ENCODE results near the gene VPS26A. TPM values are rescaled to one million over a fixed set of nuclear protein-coding genes. Genes with fewer than 3 reads are reported as not detected.

VPS26A gene
- total RNA-seq, 2 donors from 2014 or later = 38.8 to 54.8 TPM

DNA sequence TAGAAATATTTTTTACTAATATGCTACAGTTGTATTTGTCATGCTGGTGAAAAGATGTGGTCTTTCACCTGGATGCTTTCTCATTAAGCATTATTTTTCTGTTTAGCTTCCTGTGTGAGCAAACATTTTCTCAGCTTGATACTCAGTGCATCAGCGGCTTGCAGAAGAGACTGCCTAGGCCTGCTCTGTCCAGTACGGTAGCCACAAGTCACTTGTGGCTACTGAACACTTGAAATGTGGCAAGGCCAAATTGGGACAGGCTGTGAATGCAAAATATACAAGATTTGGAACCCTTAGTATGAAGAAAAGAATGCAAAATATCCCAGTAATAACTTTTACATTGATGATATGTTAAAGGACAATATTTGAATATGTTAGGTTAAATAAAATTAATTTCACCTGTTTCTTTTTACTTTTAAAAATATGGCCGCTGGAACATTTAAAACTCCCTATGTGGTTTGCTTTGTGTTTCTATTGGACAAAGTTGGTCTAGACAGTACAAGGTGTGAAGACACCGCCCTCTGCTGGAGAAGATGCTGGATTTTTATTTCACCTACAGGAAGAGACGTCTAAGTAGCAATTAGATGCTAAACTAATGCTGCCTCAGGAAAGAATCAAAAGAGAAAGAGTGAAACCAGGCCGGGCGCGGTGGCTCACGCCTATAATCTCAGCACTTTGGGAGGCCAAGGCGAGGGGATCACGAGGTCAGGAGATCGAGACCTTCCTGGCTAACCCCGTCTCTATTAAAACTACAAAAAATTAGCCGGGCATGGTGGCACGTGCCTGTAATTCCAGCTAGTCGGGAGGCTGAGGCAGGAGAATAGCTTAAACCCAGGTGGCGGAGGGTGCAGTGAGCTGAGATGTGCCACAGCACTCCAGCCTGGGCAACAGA is 30.8 kb upstream of the VPS26A start:
- H3K27me3 Mint-ChIP-seq = no peaks in the 10 kb centered on the region
- peaks cover 49 to 52% of the 10 kb centered on the region in 2 donors for H3K4me1 Mint-ChIP-seq (ENCODE audit: low read depth in 2 of 2)
- no peaks in the 10 kb centered on the region for H3K9me3 Mint-ChIP-seq
- peaks cover 19% of the 10 kb centered on the region for H3K36me3 Mint-ChIP-seq
- peak; percentile 87 for DNase-seq (ENCODE audit: low spot score)
- peak overlapping the region; percentile 96 to 97 for H3K27ac Mint-ChIP-seq
- ATAC-seq = peak; percentile 59 to 76
- peak overlapping the region; percentile 89 for H3K4me3 Mint-ChIP-seq

DNA sequence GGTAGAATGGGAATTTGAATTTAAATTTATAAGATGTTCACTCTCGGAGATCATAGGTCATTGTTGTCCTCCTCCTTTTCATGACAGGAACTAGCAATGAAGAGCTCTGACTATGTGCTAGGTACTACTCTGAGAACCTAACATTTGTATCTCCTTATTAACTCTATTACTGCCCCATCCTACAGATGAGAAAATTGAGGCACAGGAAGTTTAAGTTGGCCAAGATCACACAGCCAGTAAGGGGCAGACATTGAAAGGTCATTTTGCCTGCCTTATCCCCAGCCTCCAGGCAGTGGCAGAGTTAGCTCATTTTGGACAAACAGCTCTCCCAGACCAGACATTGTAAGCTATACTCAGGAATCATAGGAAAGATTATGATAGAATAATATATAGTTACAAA is 30.0 kb upstream of the VPS26A start:
- H3K36me3 Mint-ChIP-seq = peaks cover 17% of the 10 kb centered on the region

DNA sequence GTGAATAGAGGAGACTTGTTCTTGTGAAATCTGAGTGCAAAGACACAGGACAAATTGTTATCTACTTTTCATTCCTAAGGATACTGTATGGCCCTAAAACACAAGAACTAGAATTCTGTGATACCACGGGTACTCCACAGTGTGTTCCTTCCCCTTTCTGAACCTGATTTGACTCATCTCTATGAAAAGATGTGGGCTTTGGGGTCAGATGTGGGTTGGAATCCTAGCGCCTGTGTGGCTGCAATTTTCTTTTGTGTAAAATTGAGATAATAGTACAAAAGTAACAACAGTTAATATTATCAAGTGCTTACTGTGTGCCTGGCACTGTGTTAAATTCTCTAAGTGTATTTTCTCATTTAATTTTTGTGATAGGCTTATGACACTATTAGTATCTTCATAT is 27.9 kb upstream of the VPS26A start:
- H3K9me3 Mint-ChIP-seq = no peaks in the 10 kb centered on the region
- peak in 1 of 2 donors; percentile 46 for ATAC-seq
- no peaks in the 10 kb centered on the region for H3K27me3 Mint-ChIP-seq
- peak overlapping the region; percentile 77 to 89 for H3K27ac Mint-ChIP-seq
- peaks cover 10% of the 10 kb centered on the region for H3K36me3 Mint-ChIP-seq
- no peak for DNase-seq (ENCODE audit: low spot score)
- H3K4me3 Mint-ChIP-seq = peak overlapping the region; percentile 67
- peaks cover 37 to 41% of the 10 kb centered on the region in 2 donors for H3K4me1 Mint-ChIP-seq (ENCODE audit: low read depth in 2 of 2)

More for the DNA sequence above, 30.0 kb upstream of the VPS26A start:
- Mint-ChIP-seq H3K9me3 (no peaks in the 10 kb centered on the region), H3K4me1 (ENCODE audit: low read depth in 2 of 2) (peaks cover 48 to 51% of the 10 kb centered on the region in 2 donors), H3K27me3 (no peaks in the 10 kb centered on the region), H3K4me3 (peak overlapping the region; percentile 89), H3K27ac (peak overlapping the region; percentile 96 to 97)
- no peak for ATAC-seq
- DNase-seq (ENCODE audit: low spot score) = no peak

DNA sequence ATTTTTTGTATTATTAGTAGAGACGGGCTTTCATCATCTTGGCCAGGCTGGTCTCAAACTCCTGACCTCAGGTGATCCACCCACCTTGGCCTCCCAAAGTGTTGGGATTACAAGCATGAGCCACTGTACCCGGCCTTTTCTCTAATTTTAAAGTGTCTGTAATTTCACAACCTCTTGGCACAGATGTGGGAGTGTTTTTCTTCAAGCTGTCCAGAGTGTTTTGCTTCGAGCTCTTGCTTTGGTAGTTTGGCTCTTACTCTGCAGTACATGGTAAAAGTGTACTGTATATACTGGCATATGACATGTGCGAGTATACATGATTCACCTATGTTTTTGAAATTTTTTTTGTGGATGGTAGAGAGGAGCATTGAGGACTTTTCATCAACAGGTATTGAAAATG is 26.2 kb upstream of the VPS26A start:
- peaks cover 17% of the 10 kb centered on the region for H3K36me3 Mint-ChIP-seq
- H3K27ac Mint-ChIP-seq = peak overlapping the region; percentile 72 to 88
- peak overlapping the region; percentile 16 for H3K4me3 Mint-ChIP-seq
- DNase-seq (ENCODE audit: low spot score) = no peak
- peaks cover 43 to 51% of the 10 kb centered on the region in 2 donors for H3K4me1 Mint-ChIP-seq (ENCODE audit: low read depth in 2 of 2)
- no peaks in the 10 kb centered on the region for H3K9me3 Mint-ChIP-seq
- H3K27me3 Mint-ChIP-seq = no peaks in the 10 kb centered on the region
- ATAC-seq = no peak

DNA sequence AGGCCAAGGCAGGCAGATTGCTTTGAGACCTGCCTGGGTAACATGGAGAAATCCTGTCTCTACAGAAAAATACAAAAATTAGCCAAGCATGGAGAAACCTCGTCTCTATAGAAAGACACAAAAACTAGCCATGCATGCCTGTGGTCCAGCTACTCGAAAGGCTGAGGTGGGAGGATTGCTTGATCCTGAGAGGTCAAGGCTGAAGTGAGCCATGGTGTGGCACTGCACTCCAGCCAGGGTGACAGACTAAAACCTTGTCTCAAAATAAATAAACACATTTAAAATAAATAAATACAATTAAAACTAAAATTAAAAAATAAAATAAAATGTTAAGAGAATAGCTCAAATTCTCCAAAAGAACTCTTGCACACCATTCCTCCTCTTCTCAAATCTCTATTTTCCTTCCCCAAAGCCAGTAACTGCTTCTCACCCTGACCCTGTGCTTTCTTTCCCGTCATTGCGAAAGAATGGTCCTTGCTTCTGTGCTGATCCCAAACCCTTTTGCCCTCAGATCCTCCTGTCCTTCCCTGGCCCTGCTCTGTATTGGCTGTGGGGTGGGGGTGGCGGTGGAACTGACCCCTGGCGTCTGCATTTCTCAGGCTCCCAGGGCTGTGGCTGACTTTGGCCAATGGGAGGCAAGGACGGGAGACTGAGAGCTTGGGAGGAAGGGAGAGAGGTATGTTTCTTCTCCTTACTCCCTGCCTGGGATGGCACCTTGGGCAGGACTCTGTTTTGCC is 23.7 kb upstream of the VPS26A start:
- Mint-ChIP-seq H3K4me3 (peak overlapping the region; percentile 4), H3K27me3 (no peaks in the 10 kb centered on the region), H3K9me3 (no peaks in the 10 kb centered on the region), H3K27ac (peak overlapping the region; percentile 86 to 88), H3K36me3 (peaks cover 29% of the 10 kb centered on the region), H3K4me1 (ENCODE audit: low read depth in 2 of 2) (peaks cover 42 to 45% of the 10 kb centered on the region in 2 donors)
- ATAC-seq (no peak), DNase-seq (ENCODE audit: low spot score) (no peak)

DNA sequence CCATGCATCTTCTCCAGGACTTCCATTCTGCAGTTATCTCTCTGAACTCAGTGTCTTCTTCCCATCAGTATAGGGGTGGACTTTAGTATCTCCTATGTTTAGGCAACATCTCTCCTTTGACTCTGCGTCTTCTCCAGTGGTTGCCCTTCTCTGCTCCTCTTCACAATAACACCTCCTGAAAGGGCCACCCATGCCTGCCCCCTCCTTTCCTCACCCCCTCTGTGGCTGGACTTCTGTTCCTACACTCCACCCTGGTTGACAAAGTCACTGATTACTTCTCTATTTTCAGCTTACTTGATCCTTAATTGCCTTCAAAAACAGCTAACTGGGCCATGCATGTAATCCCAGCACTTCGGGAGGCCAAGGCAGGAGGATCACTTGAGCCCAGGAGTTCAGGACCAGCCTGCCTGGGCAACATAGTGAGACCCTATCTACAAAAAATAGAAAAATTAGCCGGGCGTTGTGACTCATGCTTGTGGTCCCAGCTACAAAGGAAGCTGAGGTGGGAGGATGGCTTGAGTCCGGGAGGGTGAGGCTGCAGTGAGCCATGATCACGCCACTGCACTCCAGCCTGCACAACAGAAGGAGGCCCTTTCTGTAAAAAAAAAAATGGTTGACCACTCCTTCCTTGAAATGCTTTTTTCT is 22.4 kb upstream of the VPS26A start:
- Mint-ChIP-seq H3K4me3 (peak overlapping the region; percentile 79), H3K27me3 (no peaks in the 10 kb centered on the region), H3K4me1 (ENCODE audit: low read depth in 2 of 2) (peaks cover 36 to 43% of the 10 kb centered on the region in 2 donors), H3K9me3 (no peaks in the 10 kb centered on the region), H3K27ac (peak overlapping the region; percentile 86 to 88), H3K36me3 (peaks cover 31% of the 10 kb centered on the region)
- peak; percentile 81 for DNase-seq (ENCODE audit: low spot score)
- peak; percentile 90 to 91 for ATAC-seq

DNA sequence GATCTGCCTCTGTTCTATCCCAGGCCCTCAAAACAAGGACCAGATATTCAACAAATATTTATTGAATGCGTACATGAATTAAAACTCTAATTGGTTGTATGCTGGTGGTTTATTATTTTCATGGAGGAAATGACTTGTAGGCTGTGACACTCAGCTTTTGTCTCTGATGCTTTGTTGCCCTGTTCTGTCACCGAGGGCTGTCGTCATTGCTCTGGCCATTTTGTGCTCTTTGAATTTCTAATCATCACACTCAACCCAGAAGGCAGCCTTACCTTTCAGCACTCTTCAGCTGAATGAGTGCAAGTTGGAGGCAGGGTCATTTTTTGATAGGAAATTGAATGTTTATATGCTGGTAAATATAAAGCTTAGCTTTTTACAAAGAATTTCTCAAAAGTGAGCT is 21.5 kb upstream of the VPS26A start:
- Mint-ChIP-seq H3K27me3 (no peaks in the 10 kb centered on the region), H3K36me3 (peaks cover 31% of the 10 kb centered on the region), H3K4me1 (ENCODE audit: low read depth in 2 of 2) (peaks cover 36 to 49% of the 10 kb centered on the region in 2 donors), H3K4me3 (peak overlapping the region; percentile 79), H3K27ac (peak overlapping the region; percentile 86 to 88), H3K9me3 (no peaks in the 10 kb centered on the region)
- DNase-seq (ENCODE audit: low spot score) (no peak), ATAC-seq (peak in 1 of 2 donors; percentile 65)

DNA sequence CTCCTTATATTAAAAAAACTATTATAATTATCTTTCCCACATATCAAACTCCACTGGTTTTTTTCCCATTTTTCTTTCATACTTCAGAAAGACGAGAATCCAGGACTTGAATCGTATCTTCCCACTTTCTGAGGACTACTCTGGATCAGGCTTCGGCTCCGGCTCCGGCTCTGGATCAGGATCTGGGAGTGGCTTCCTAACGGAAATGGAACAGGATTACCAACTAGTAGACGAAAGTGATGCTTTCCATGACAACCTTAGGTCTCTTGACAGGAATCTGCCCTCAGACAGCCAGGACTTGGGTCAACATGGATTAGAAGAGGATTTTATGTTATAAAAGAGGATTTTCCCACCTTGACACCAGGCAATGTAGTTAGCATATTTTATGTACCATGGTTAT is 20.2 kb upstream of the VPS26A start:
- peaks cover 32 to 46% of the 10 kb centered on the region in 2 donors for H3K4me1 Mint-ChIP-seq (ENCODE audit: low read depth in 2 of 2)
- no peaks in the 10 kb centered on the region for H3K27me3 Mint-ChIP-seq
- no peak overlapping the region for H3K4me3 Mint-ChIP-seq
- ATAC-seq = no peak
- H3K27ac Mint-ChIP-seq = peak overlapping the region in 1 of 2 donors; percentile 89
- peaks cover 22% of the 10 kb centered on the region for H3K36me3 Mint-ChIP-seq
- no peak for DNase-seq (ENCODE audit: low spot score)
- H3K9me3 Mint-ChIP-seq = no peaks in the 10 kb centered on the region

DNA sequence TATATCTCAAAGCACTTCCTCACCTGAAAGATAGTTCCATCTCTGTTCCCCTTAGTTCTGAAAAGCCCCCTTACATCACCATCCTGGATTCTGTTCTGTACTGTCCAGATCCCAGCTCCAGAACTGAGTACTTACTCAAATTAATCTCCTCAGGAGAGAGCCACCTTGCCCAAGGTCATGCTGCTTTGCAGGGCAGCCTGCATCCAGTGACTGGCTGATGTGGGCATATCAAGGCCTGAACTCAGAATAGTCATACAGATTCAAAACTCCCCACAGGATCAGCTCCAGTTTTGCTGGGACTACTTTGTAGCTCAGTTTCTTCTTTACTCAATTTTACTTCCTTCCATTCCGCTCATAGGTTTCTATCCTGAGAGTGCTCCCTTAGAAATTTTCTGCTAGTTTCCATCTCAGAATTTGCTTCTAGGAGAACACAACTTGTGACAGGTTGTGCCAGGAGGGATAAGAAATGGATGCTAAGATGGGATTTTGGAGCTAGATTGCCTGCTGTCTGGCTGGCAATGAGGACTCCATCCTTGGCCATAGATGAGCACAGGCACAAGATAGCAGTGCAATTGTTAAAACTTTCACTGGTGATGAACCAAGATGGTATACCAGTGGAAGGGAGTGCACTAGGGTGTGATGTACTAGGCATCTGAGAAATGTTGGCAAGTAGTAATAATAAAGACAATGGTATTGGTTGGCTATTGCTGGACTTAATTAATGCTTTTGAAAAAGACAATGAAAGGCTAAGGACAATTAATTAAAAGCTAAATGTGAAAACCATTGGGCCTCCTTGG is 18.8 kb upstream of the VPS26A start:
- no peak overlapping the region for H3K4me3 Mint-ChIP-seq
- H3K27ac Mint-ChIP-seq = peak overlapping the region; percentile 34 to 89
- H3K36me3 Mint-ChIP-seq = peaks cover 22% of the 10 kb centered on the region
- no peaks in the 10 kb centered on the region for H3K27me3 Mint-ChIP-seq
- H3K9me3 Mint-ChIP-seq = no peaks in the 10 kb centered on the region
- ATAC-seq (no peak), DNase-seq (ENCODE audit: low spot score) (no peak)
- peaks cover 32 to 49% of the 10 kb centered on the region in 2 donors for H3K4me1 Mint-ChIP-seq (ENCODE audit: low read depth in 2 of 2)

DNA sequence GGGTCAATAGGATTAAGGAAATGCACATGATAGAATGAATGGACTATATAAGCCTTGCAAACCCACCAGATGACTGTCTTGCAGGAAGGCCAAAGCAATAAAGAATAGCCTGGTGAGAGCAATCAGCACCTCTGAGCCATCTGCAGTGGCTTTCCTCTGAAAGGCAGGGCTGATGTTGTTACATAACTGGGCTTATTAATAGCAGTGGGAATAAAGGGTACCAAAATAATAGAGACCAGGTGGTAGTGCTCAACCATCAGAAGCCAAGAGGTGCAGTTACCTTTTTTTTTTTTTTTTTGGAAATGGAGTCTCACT is 16.8 kb upstream of the VPS26A start:
- no peak for ATAC-seq
- Mint-ChIP-seq H3K9me3 (no peaks in the 10 kb centered on the region), H3K27ac (peak overlapping the region; percentile 23 to 68), H3K4me1 (ENCODE audit: low read depth in 2 of 2) (peaks cover 21 to 35% of the 10 kb centered on the region in 2 donors), H3K4me3 (no peak overlapping the region), H3K36me3 (peaks cover 20% of the 10 kb centered on the region), H3K27me3 (no peaks in the 10 kb centered on the region)
- no peak for DNase-seq (ENCODE audit: low spot score)

DNA sequence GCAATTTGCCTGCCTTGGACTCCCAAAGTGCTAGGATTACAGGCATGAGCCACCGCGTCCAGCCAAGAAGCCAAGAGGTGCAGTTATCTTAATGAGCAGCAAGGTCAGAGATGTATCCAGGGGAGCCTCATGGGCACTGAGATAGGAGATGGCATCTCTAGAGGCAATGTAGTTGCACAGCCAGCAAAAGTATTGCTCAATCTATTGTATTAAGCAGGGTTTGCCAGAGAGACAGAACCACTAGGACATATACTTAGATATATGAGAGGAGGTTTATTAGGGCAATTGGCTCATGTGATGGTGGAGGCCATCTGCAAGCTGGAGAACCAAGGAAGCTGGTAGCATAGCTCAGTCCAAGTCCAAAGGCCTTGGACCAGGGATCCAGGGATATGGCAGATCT is 16.3 kb upstream of the VPS26A start:
- ATAC-seq (no peak), DNase-seq (ENCODE audit: low spot score) (no peak)
- Mint-ChIP-seq H3K27me3 (no peaks in the 10 kb centered on the region), H3K36me3 (peaks cover 14% of the 10 kb centered on the region), H3K4me3 (no peak overlapping the region), H3K4me1 (ENCODE audit: low read depth in 2 of 2) (peaks cover 15 to 30% of the 10 kb centered on the region in 2 donors), H3K27ac (peak overlapping the region in 1 of 2 donors; percentile 6), H3K9me3 (no peaks in the 10 kb centered on the region)

DNA sequence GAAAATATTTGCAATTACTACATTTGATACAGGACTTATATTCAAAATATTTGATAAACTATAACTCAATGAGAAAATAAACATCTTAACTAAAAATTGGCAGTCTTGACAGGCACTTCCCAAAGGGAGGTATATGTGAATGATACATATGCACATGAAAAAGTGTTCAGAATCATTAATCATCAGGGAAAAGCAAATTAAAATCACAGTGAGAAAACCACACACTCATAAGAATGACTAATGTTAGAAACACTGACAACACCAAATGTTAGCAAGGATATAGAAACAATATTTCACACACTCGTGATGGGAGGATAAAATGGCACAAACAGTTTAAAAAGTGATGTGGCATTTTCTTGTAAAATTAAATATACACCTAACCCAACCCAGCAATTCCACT is 4.1 kb upstream of the VPS26A start:
- Mint-ChIP-seq H3K9me3 (no peaks in the 10 kb centered on the region), H3K4me3 (no peak overlapping the region), H3K27ac (no peak overlapping the region), H3K36me3 (no peaks in the 10 kb centered on the region), H3K27me3 (no peaks in the 10 kb centered on the region), H3K4me1 (ENCODE audit: low read depth in 2 of 2) (peaks cover 5 to 14% of the 10 kb centered on the region in 2 donors)
- DNase-seq (ENCODE audit: low spot score) = no peak
- ATAC-seq = no peak

DNA sequence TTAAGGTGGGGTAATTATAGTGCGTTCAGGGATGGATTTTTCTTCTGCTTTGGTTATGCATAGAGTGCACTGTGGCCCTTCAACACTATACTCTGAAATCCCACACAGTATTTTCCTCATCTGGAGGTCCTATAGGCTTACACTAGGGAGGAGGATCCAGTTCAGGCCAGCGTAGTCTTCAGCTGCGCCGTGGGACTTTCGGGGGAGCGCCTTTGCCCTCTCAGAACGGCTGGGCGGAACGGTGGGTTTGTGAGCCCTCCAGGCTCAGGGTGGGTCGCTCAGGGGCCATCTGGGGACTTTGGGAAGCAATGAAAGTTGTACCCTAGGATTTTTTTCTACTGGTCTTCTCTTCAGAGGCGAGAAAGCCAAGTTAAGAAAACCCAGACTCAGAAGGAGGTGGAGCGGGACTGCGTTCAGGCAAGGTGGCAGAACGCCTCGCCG is 652 bp upstream of the VPS26A start:
- no peak for DNase-seq (ENCODE audit: low spot score)
- Mint-ChIP-seq H3K9me3 (no peaks in the 10 kb centered on the region), H3K36me3 (no peaks in the 10 kb centered on the region), H3K4me3 (peak overlapping the region; percentile 95), H3K4me1 (ENCODE audit: low read depth in 2 of 2) (peaks cover 9 to 26% of the 10 kb centered on the region in 2 donors), H3K27me3 (no peaks in the 10 kb centered on the region), H3K27ac (peak overlapping the region; percentile 93 to 98)
- ATAC-seq = peak; percentile 28 to 44

All from natural killer cell treated with Interleukin-12 subunit alpha and Interleukin-12 subunit beta and Interleukin-15 and Interleukin-18, amount 100 ng/mL, for 72 hours (primary cell).